Esophagus muscularis mucosa (tissue), 4 donors: ENCODE data around the gene STK39.

ENCODE experiments used
- CTCF ChIP-seq, 3 experiments: fragments of 200-600 bp in 2 of 3; fragments of 450-650 bp in 1 of 3; sonication (generic) in 2 of 3; IDR thresholded peaks; one replicate each; pipeline ENCODE4 v1.5.1; 2017 to 2019; ENCODE audit warnings: antibody characterized with exemption in 3 of 3, mild to moderate bottlenecking in 2 of 3, moderate library complexity in 1 of 3
- EP300 ChIP-seq: sonication (generic); formaldehyde crosslinking; IDR thresholded peaks from one replicate; pipeline ENCODE4 v1.6.1; 2017; ENCODE audit warnings: antibody characterized with exemption
- POLR2A ChIP-seq: fragments of 450-650 bp; IDR thresholded peaks from one replicate; pipeline ENCODE4 v1.6.1; 2017; ENCODE audit warnings: antibody characterized with exemption, moderate library complexity, mild to moderate bottlenecking, low read depth

GRCh38 chr2:168180483-168180882, 66.9 kb downstream of the STK39 start:
- TF ChIP-seq CTCF (IDR thresholded peaks at IDR 0.05) (no peak), EP300 (no peak), POLR2A (no peak)
